ENCODE data around the gene CCL11.

The CCL11 gene

DNA sequence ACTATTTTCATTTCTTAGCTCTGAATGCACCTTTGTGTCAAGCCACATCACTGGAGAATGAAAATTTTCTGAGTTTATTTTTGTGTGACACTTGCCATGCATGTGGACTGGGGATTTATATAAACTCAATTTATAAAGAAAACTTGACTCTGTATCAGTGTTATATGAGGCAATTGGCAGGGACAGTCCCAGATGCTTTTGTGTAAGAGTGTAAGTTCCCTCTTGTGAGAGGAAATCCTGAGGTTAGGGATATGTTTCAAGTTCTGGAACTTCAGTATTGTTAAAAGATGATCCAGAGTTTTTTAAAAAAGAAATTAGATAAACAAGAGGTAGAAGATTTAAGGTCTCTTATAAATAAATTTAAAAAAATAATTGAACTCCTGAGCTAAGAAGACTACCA, 22.8 kb downstream of the CCL11 start:
- TF ChIP-seq CTCF (IDR thresholded peaks at IDR 0.05; ENCODE audit: insufficient read depth, low read length, poor library complexity, severe bottlenecking) (no peak), EZH2phosphoT487 (conservative IDR thresholded peaks at IDR 0.05; ENCODE audit: low read length) (no peak)
- no peaks in the 10 kb centered on the region for H3F3A ChIP-seq (ENCODE audit: insufficient read depth)

GRCh38 chr17:34311291-34311690, 25.7 kb downstream of the CCL11 start:
- H3K27me3 ChIP-seq (ENCODE audit: low read length) = no peaks in the 10 kb centered on the region
- H2AFZ ChIP-seq (ENCODE audit: low read depth, low read length, severe bottlenecking) = no peak overlapping the region
- TF ChIP-seq CTCF (IDR thresholded peaks at IDR 0.05; ENCODE audit: insufficient read depth, low read length, poor library complexity, severe bottlenecking) (no peak), EZH2phosphoT487 (conservative IDR thresholded peaks at IDR 0.05; ENCODE audit: low read length) (no peak)
- no peaks in the 10 kb centered on the region for H3K9me3 ChIP-seq (ENCODE audit: insufficient read depth, low read length)
- no peak overlapping the region for H3K4me3 ChIP-seq (ENCODE audit: insufficient read depth, low read length, poor library complexity, severe bottlenecking)
- no peaks in the 10 kb centered on the region for H3K36me3 ChIP-seq (ENCODE audit: low read length)
- no peaks in the 10 kb centered on the region for H3F3A ChIP-seq (ENCODE audit: insufficient read depth)
- H4K20me1 ChIP-seq (ENCODE audit: low read depth, low read length) = no peaks in the 10 kb centered on the region
- H3K9ac ChIP-seq (ENCODE audit: low read length) = no peak overlapping the region
- H3K4me2 ChIP-seq (ENCODE audit: low read depth, low read length, poor library complexity, severe bottlenecking) = no peak overlapping the region
- H3K9me2 ChIP-seq (replicated peaks; ENCODE audit: insufficient read depth, low read length) = no peaks in the 10 kb centered on the region
- H3K79me2 ChIP-seq (ENCODE audit: insufficient read depth, low read length) = no peaks in the 10 kb centered on the region
- H3K27ac ChIP-seq (ENCODE audit: low read depth, low read length) = no peak overlapping the region

More for the DNA sequence above, 22.8 kb downstream of the CCL11 start:
- Histone ChIP-seq H3K4me3 (ENCODE audit: insufficient read depth, low read length, poor library complexity, severe bottlenecking) (no peak overlapping the region), H3K9me2 (replicated peaks; ENCODE audit: insufficient read depth, low read length) (no peaks in the 10 kb centered on the region), H4K20me1 (ENCODE audit: low read depth, low read length) (no peaks in the 10 kb centered on the region), H3K4me2 (ENCODE audit: low read depth, low read length, poor library complexity, severe bottlenecking) (no peak overlapping the region), H3K27ac (ENCODE audit: low read depth, low read length) (no peak overlapping the region), H2AFZ (ENCODE audit: low read depth, low read length, severe bottlenecking) (no peak overlapping the region), H3K27me3 (ENCODE audit: low read length) (no peaks in the 10 kb centered on the region), H3K9me3 (ENCODE audit: insufficient read depth, low read length) (no peaks in the 10 kb centered on the region), H3K79me2 (ENCODE audit: insufficient read depth, low read length) (no peaks in the 10 kb centered on the region), H3K9ac (ENCODE audit: low read length) (no peak overlapping the region), H3K36me3 (ENCODE audit: low read length) (no peaks in the 10 kb centered on the region)

GRCh38 chr17:34312080-34312479, 26.5 kb downstream of the CCL11 start:
- H3K9me2 ChIP-seq (replicated peaks; ENCODE audit: insufficient read depth, low read length) = no peaks in the 10 kb centered on the region
- no peak overlapping the region for H3K4me3 ChIP-seq (ENCODE audit: insufficient read depth, low read length, poor library complexity, severe bottlenecking)
- H3K79me2 ChIP-seq (ENCODE audit: insufficient read depth, low read length) = no peaks in the 10 kb centered on the region
- H2AFZ ChIP-seq (ENCODE audit: low read depth, low read length, severe bottlenecking) = no peak overlapping the region
- no peaks in the 10 kb centered on the region for H3K27me3 ChIP-seq (ENCODE audit: low read length)
- H3K9ac ChIP-seq (ENCODE audit: low read length) = no peak overlapping the region
- no peaks in the 10 kb centered on the region for H4K20me1 ChIP-seq (ENCODE audit: low read depth, low read length)
- no peaks in the 10 kb centered on the region for H3K36me3 ChIP-seq (ENCODE audit: low read length)
- H3F3A ChIP-seq (ENCODE audit: insufficient read depth) = no peaks in the 10 kb centered on the region
- no peaks in the 10 kb centered on the region for H3K9me3 ChIP-seq (ENCODE audit: insufficient read depth, low read length)
- TF ChIP-seq EZH2phosphoT487 (conservative IDR thresholded peaks at IDR 0.05; ENCODE audit: low read length) (no peak), CTCF (IDR thresholded peaks at IDR 0.05; ENCODE audit: insufficient read depth, low read length, poor library complexity, severe bottlenecking) (no peak)
- no peak overlapping the region for H3K4me2 ChIP-seq (ENCODE audit: low read depth, low read length, poor library complexity, severe bottlenecking)
- H3K27ac ChIP-seq (ENCODE audit: low read depth, low read length) = no peak overlapping the region
